H1 (cell line): ENCODE data around the gene RHOV. TPM values are rescaled to one million over a fixed set of nuclear protein-coding genes. Genes with fewer than 3 reads are reported as not detected.

Experiments
- ATF2 ChIP-seq: IDR thresholded peaks from 2 replicates; pipeline ENCODE4 v1.6.1; 2012; ENCODE audit warnings: low read length, inconsistent platforms
- CBX5 ChIP-seq: fragments of 300-800, 300-1000 bp; sonication (generic); IDR thresholded peaks from 2 replicates; pipeline ENCODE4 v1.7.1; 2016; ENCODE audit warnings: antibody characterized with exemption, low read length, low read depth
- CEBPB ChIP-seq: IDR thresholded peaks from 2 replicates; pipeline ENCODE4 v1.6.1; 2012; ENCODE audit warnings: low read depth, low read length
- CTBP2 ChIP-seq: IDR thresholded peaks from 2 replicates; pipeline ENCODE4 v1.7.0; 2011; ENCODE audit warnings: borderline replicate concordance, mild to moderate bottlenecking, moderate library complexity, mixed read lengths, low read length; ENCODE audit not compliant: insufficient read depth, insufficient read length
- E2F6 ChIP-seq: IDR thresholded peaks from 2 replicates; pipeline ENCODE4 v1.6.1; 2012; ENCODE audit warnings: inconsistent platforms
- FOSL1 ChIP-seq: IDR thresholded peaks from 2 replicates; pipeline ENCODE4 v1.6.1; 2011; ENCODE audit warnings: mild to moderate bottlenecking, low read depth, low read length, moderate library complexity; ENCODE audit not compliant: insufficient read depth
- HDAC6 ChIP-seq: IDR thresholded peaks from one replicate; pipeline ENCODE4 v1.7.1; 2012; ENCODE audit warnings: low read depth, mild to moderate bottlenecking, inconsistent platforms, low read length, moderate library complexity
- JUN ChIP-seq: IDR thresholded peaks from 2 replicates; pipeline ENCODE4 v1.6.1; 2011; ENCODE audit warnings: low read depth, mild to moderate bottlenecking, improper control_type of control experiment, low read length
- JUND ChIP-seq: IDR thresholded peaks from 2 replicates; pipeline ENCODE4 v1.6.1; 2011; ENCODE audit warnings: mild to moderate bottlenecking, improper control_type of control experiment, low read length
- KDM1A ChIP-seq: fragments of 200-600, 300-600 bp; sonication (generic); IDR thresholded peaks from 2 replicates; pipeline ENCODE4 v1.7.1; 2016; ENCODE audit warnings: mild to moderate bottlenecking, low read length, borderline replicate concordance
- MAFK ChIP-seq: IDR thresholded peaks from 2 replicates; pipeline ENCODE4 v1.6.1; 2012; ENCODE audit warnings: low read depth, mild to moderate bottlenecking, improper control_type of control experiment, low read length
- POLR2AphosphoS5 ChIP-seq: IDR thresholded peaks from 2 replicates; pipeline ENCODE4 v1.6.1; 2011; ENCODE audit warnings: low read depth, low read length
- RAD21 ChIP-seq, 2 experiments: IDR thresholded peaks in 1 of 2; conservative IDR thresholded peaks in 1 of 2; 2 replicates each; pipeline ENCODE4 v1.6.1; 2011; ENCODE audit warnings: low read depth in 2 of 2, low read length in 2 of 2, improper control_type of control experiment in 1 of 2, inconsistent platforms in 1 of 2, mild to moderate bottlenecking in 1 of 2, moderate library complexity in 1 of 2
- RBBP5 ChIP-seq: IDR thresholded peaks from 2 replicates; pipeline ENCODE4 v1.7.1; 2012; ENCODE audit warnings: low read depth, mild to moderate bottlenecking, inconsistent platforms, low read length, moderate library complexity, borderline replicate concordance
- RNF2 ChIP-seq: fragments of 200-900, 300-1000 bp; sonication (generic); IDR thresholded peaks from 2 replicates; pipeline ENCODE4 v1.7.1; 2016; ENCODE audit warnings: borderline replicate concordance, low read depth, mild to moderate bottlenecking, antibody characterized with exemption, low read length; ENCODE audit not compliant: poor library complexity, severe bottlenecking; ENCODE audit errors: missing control alignments
- RXRA ChIP-seq: IDR thresholded peaks from 2 replicates; pipeline ENCODE4 v1.6.1; 2011; ENCODE audit warnings: low read depth, mild to moderate bottlenecking, low read length, moderate library complexity; ENCODE audit not compliant: insufficient read depth
- SAP30 ChIP-seq: fragments of 300-600 bp; sonication (generic); IDR thresholded peaks from 2 replicates; pipeline ENCODE4 v1.7.1; 2012; ENCODE audit warnings: low read length, moderate library complexity, mild to moderate bottlenecking, inconsistent platforms; ENCODE audit not compliant: insufficient read depth, insufficient replicate concordance
- SP1 ChIP-seq: IDR thresholded peaks from 2 replicates; pipeline ENCODE4 v1.6.1; 2011; ENCODE audit warnings: low read depth, low read length
- SP4 ChIP-seq: IDR thresholded peaks from 2 replicates; pipeline ENCODE4 v1.6.1; 2012; ENCODE audit warnings: low read length, inconsistent platforms
- TEAD4 ChIP-seq: IDR thresholded peaks from 2 replicates; pipeline ENCODE4 v1.6.1; 2012; ENCODE audit warnings: low read depth, low read length, inconsistent platforms, mixed read lengths
- YY1 ChIP-seq: IDR thresholded peaks from 2 replicates; pipeline ENCODE4 v1.6.1; 2011; ENCODE audit warnings: low read depth, mild to moderate bottlenecking, low read length
- polyA plus RNA-seq, 7 experiments: library from polyadenylated mRNA; depleted of rRNA in 3 of 7; stranded (reverse) in 5 of 7; unstranded in 2 of 7; fragments of >200 nt in 5 of 7; fragments of 200-250 nt in 2 of 7; gene quantifications; 1 replicate in 5 of 7; 2 replicates in 1 of 7; 4 replicates in 1 of 7; pipeline versions ENCODE4 v1.2.1 to v1.2.3, GENCODE V29; 2011 to 2013; ENCODE audit warnings: missing spikeins in 2 of 7, mixed read lengths in 2 of 7
- total RNA-seq: library from RNA; stranded (reverse); fragmentation: NEBNext Ultra II Directional; extraction: Animal tissue kit (Norgen Biotek cat#: 25700); gene quantifications from 2 replicates; pipeline ENCODE4 v1.2.1, GENCODE V29; 2021

The RHOV gene
- total and polyA plus RNA-seq, 2 of the 8 experiments (the other 6 are each of a cell fraction or from before 2014, with no cell fraction given): 1.5 to 2.7 TPM

GRCh38 chr15:40906091-40906990 lies 32.3 kb upstream of the RHOV start (continued):
- TF ChIP-seq JUND: no peak
- no peak for TF ChIP-seq HDAC6
- no peak for TF ChIP-seq RNF2
- no peak for TF ChIP-seq ATF2
- TF ChIP-seq MAFK: no peak
- peak; percentile 80 to 87 for TF ChIP-seq RAD21 (IDR thresholded peaks at IDR 0.05 in 1 of 2, conservative IDR thresholded peaks at IDR 0.05 in 1 of 2; ENCODE audit: low read depth in 2 of 2, low read length in 2 of 2)
- no peak for TF ChIP-seq CTBP2
- TF ChIP-seq YY1: peak; percentile 49; the same call in 1 of the 2 replicates
- no peak for TF ChIP-seq CEBPB
- TF ChIP-seq E2F6: no peak
- no peak for TF ChIP-seq SAP30
- TF ChIP-seq FOSL1: no peak
- TF ChIP-seq RXRA: no peak
- TF ChIP-seq RBBP5: no peak
- TF ChIP-seq SP1: no peak
- TF ChIP-seq JUN: no peak
- 0 out of 2 replicates have a peak, but pooled peaks have one; percentile 11 for TF ChIP-seq KDM1A
- peak; percentile 46 for TF ChIP-seq POLR2AphosphoS5
- no peak for TF ChIP-seq TEAD4
- TF ChIP-seq SP4: no peak
- TF ChIP-seq CBX5: no peak
